Measurements from ENCODE around the gene GFPT2.

GFPT2 gene

GRCh38 chr5:180378438-180379344 lies 25.6 kb upstream of the GFPT2 start:
- ATAC-seq = no peak

- ATAC-seq = no peak
These were observed 24.5 kb upstream of the GFPT2 start for GRCh38 chr5:180377556-180378197.

- no peak for ATAC-seq
These were observed 23.4 kb upstream of the GFPT2 start for GRCh38 chr5:180376511-180376910.

- ATAC-seq = no peak
These were observed 22.8 kb upstream of the GFPT2 start for GRCh38 chr5:180375955-180376354.

GRCh38 chr5:180375291-180375690 lies 22.2 kb upstream of the GFPT2 start:
- ATAC-seq = no peak

GRCh38 chr5:180373870-180374269 lies 20.7 kb upstream of the GFPT2 start:
- no peak for ATAC-seq

GRCh38 chr5:180373454-180373853 lies 20.3 kb upstream of the GFPT2 start:
- ATAC-seq = no peak

GRCh38 chr5:180371949-180372348 lies 18.8 kb upstream of the GFPT2 start:
- no peak for ATAC-seq

GRCh38 chr5:180370861-180371641 lies 17.9 kb upstream of the GFPT2 start:
- ATAC-seq = no peak

GRCh38 chr5:180367991-180368390 lies 14.9 kb upstream of the GFPT2 start:
- ATAC-seq = no peak

- no peak for ATAC-seq
These were observed 14.2 kb upstream of the GFPT2 start for GRCh38 chr5:180367300-180367699.

GRCh38 chr5:180366326-180366725 lies 13.2 kb upstream of the GFPT2 start:
- ATAC-seq = no peak

- no peak for ATAC-seq
These were observed 12.7 kb upstream of the GFPT2 start for GRCh38 chr5:180365829-180366228.

- ATAC-seq = no peak
These were observed 11.2 kb upstream of the GFPT2 start for GRCh38 chr5:180364306-180364856.

GRCh38 chr5:180360078-180360957 lies 7.2 kb upstream of the GFPT2 start:
- no peak for ATAC-seq

- ATAC-seq = no peak
These were observed 5.6 kb upstream of the GFPT2 start for GRCh38 chr5:180358694-180359093.

- ATAC-seq = no peak
These were observed 5.0 kb upstream of the GFPT2 start for GRCh38 chr5:180358179-180358578.

GRCh38 chr5:180354966-180355365 lies 1.8 kb upstream of the GFPT2 start:
- no peak for ATAC-seq

GRCh38 chr5:180353980-180354452 lies 880 bp upstream of the GFPT2 start:
- no peak for ATAC-seq

- ATAC-seq = no peak
These were observed 754 bp downstream of the GFPT2 start for GRCh38 chr5:180352116-180353047.
